Smooth muscle cell (in vitro differentiated cells): Measurements from ENCODE around the gene UBE2C. TPM values are rescaled to one million over a fixed set of nuclear protein-coding genes. Genes with fewer than 3 reads are reported as not detected.

ENCODE experiments used
- DNase-seq: peaks from one replicate; lab custom pipeline; 2025; ENCODE audit not compliant: unreplicated experiment; lab: John Stamatoyannopoulos, UW
- H2AFZ ChIP-seq: fragments of 200-600 bp; sonication (generic); 2 replicates; pipeline ENCODE4 v1.6.0; 2016; ENCODE audit warnings: antibody characterized with exemption, low read depth, mild to moderate bottlenecking
- H3F3A ChIP-seq: fragments of 200-600 bp; sonication (generic); 2 replicates; pipeline ENCODE4 v1.6.0; 2017; ENCODE audit warnings: antibody characterized with exemption, low read depth
- H3K27ac ChIP-seq: fragments of 200-600 bp; sonication (generic); 2 replicates; pipeline ENCODE4 v1.5.1; 2016; ENCODE audit warnings: low read depth, mild to moderate bottlenecking
- H3K27me3 ChIP-seq: fragments of 200-600 bp; sonication (generic); 2 replicates; pipeline ENCODE4 v1.6.1; 2016; ENCODE audit warnings: low read depth, mild to moderate bottlenecking
- H3K36me3 ChIP-seq: fragments of 200-600 bp; sonication (generic); 2 replicates; pipeline ENCODE4 v1.5.1; 2016; ENCODE audit warnings: low read depth
- H3K4me1 ChIP-seq: fragments of 200-600 bp; sonication (generic); 2 replicates; pipeline ENCODE4 v1.5.1; 2016; ENCODE audit warnings: low read depth
- H3K4me2 ChIP-seq: fragments of 200-600 bp; sonication (generic); 2 replicates; pipeline ENCODE4 v1.6.0; 2016; ENCODE audit warnings: mild to moderate bottlenecking
- H3K4me3 ChIP-seq: fragments of 200-600 bp; sonication (generic); 2 replicates; pipeline ENCODE4 v1.5.1; 2016; ENCODE audit warnings: mild to moderate bottlenecking
- H3K79me2 ChIP-seq: fragments of 200-600 bp; sonication (generic); 2 replicates; pipeline ENCODE4 v1.6.0; 2016; ENCODE audit warnings: low read depth, mild to moderate bottlenecking
- H3K9ac ChIP-seq: fragments of 200-600 bp; sonication (generic); 2 replicates; pipeline ENCODE4 v1.6.0; 2016; ENCODE audit warnings: low read depth
- H3K9me3 ChIP-seq: fragments of 200-600 bp; sonication (generic); replicated peaks from 2 replicates; pipeline ENCODE4 v1.5.1; 2016; ENCODE audit warnings: low read depth
- H4K20me1 ChIP-seq: fragments of 200-600 bp; sonication (generic); 2 replicates; pipeline ENCODE4 v1.6.0; 2016; ENCODE audit warnings: low read depth
- WGBS: methylation state at CpG from one replicate; pipeline ENCODE4 v1.1.7; 2016; ENCODE audit warnings: low lambda C conversion rate; 5-methylcytosine and 5-hydroxymethylcytosine counted together
- polyA plus RNA-seq: library from polyadenylated mRNA; unstranded; fragments of >200 nt; fragmentation: Nextera tagmentation; extraction: Ambion mirVana; gene quantifications from 2 replicates; pipeline ENCODE4 v1.2.1, GENCODE V29; 2016
- total RNA-seq: library from RNA; depleted of rRNA; stranded (reverse); fragments of >200 nt; gene quantifications from 2 replicates; pipeline ENCODE4 v1.2.3, GENCODE V29; 2014
- TF ChIP-seq, protein P1 (sequence below): fragments of 200-600 bp; sonication (generic); IDR thresholded peaks from 2 replicates; pipeline ENCODE4 v1.5.1; 2017; ENCODE audit warnings: borderline replicate concordance, mild to moderate bottlenecking, antibody characterized with exemption; ENCODE audit not compliant: insufficient read depth, poor library complexity, severe bottlenecking

UBE2C gene
- total and polyA plus RNA-seq, 2 experiments from 2014 or later: 35.1 to 66.5 TPM

DNA sequence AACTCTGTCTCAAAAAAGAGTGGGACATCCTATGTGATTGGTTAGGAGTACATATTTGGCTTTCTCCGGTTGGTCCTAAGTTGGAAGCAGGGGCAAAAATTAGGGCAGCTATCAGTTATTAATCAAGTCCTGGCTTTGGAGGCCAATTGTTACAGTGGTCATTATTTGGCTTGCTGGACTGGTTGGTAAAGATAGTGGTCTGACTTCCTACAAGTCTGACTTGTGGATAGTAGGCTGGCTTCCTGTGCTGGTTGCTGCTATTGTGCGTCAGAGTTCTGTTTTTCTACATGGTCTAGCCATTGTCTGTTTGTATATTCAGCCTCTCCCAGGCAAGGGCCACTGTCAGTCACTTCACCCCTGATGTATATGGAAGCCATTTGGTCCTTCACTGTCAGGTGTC is 37.8 kb downstream of the UBE2C start:
- Histone ChIP-seq H3K9ac (no peak overlapping the region), H3F3A (no peaks in the 10 kb centered on the region), H3K27ac (no peak overlapping the region), H3K79me2 (peaks cover 5% of the 10 kb centered on the region), H3K4me2 (no peak overlapping the region), H4K20me1 (no peaks in the 10 kb centered on the region), H3K4me1 (no peaks in the 10 kb centered on the region), H3K4me3 (no peak overlapping the region), H3K27me3 (no peaks in the 10 kb centered on the region), H2AFZ (no peak overlapping the region), H3K9me3 (no peaks in the 10 kb centered on the region), H3K36me3 (no peaks in the 10 kb centered on the region)
- TF ChIP-seq, protein P1, sequence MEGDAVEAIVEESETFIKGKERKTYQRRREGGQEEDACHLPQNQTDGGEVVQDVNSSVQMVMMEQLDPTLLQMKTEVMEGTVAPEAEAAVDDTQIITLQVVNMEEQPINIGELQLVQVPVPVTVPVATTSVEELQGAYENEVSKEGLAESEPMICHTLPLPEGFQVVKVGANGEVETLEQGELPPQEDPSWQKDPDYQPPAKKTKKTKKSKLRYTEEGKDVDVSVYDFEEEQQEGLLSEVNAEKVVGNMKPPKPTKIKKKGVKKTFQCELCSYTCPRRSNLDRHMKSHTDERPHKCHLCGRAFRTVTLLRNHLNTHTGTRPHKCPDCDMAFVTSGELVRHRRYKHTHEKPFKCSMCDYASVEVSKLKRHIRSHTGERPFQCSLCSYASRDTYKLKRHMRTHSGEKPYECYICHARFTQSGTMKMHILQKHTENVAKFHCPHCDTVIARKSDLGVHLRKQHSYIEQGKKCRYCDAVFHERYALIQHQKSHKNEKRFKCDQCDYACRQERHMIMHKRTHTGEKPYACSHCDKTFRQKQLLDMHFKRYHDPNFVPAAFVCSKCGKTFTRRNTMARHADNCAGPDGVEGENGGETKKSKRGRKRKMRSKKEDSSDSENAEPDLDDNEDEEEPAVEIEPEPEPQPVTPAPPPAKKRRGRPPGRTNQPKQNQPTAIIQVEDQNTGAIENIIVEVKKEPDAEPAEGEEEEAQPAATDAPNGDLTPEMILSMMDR: no peak
- DNase-seq: no peak
- 100% methylated on average over 2 of the region's 2 CpGs for WGBS

GRCh38 chr20:45850926-45851325 is 38.5 kb downstream of the UBE2C start:
- Histone ChIP-seq H3F3A (no peaks in the 10 kb centered on the region), H2AFZ (no peak overlapping the region), H4K20me1 (no peaks in the 10 kb centered on the region), H3K27me3 (no peaks in the 10 kb centered on the region), H3K79me2 (peaks cover 11% of the 10 kb centered on the region), H3K4me3 (no peak overlapping the region), H3K4me2 (no peak overlapping the region), H3K4me1 (no peaks in the 10 kb centered on the region), H3K9ac (no peak overlapping the region), H3K9me3 (no peaks in the 10 kb centered on the region), H3K27ac (no peak overlapping the region), H3K36me3 (no peaks in the 10 kb centered on the region)
- TF ChIP-seq, protein P1: no peak
- DNase-seq: no peak
- 43% methylated on average over 1 of the region's 1 CpG for WGBS

DNA sequence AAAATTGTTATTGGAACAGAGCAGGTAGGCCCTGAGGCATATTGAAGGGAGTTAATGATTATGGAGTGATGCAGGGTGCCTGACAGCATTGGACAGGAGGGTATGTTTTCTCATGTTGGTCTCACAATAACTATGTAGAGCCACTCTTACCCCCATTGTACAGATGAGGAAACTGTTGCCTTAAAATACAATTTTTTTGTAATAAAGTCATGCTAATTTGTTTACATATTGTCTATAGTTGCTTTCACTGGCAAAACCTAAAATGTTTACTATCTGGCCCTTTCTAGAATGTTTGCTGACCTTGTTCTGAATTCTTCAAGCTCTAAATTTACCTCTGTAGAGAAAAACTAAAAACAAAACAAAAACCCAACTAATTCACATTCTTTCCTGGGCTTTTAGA is 39.1 kb downstream of the UBE2C start:
- Histone ChIP-seq H3F3A (no peaks in the 10 kb centered on the region), H2AFZ (no peak overlapping the region), H3K36me3 (no peaks in the 10 kb centered on the region), H4K20me1 (no peaks in the 10 kb centered on the region), H3K4me3 (no peak overlapping the region), H3K27ac (no peak overlapping the region), H3K27me3 (no peaks in the 10 kb centered on the region), H3K4me1 (peaks cover 5% of the 10 kb centered on the region), H3K4me2 (no peak overlapping the region), H3K79me2 (peaks cover 17% of the 10 kb centered on the region), H3K9me3 (no peaks in the 10 kb centered on the region), H3K9ac (no peak overlapping the region)
- TF ChIP-seq, protein P1: no peak
- DNase-seq: no peak

- Histone ChIP-seq H3K4me1 (peaks cover 7% of the 10 kb centered on the region), H3K79me2 (peaks cover 21% of the 10 kb centered on the region), H3K4me2 (no peak overlapping the region), H3F3A (no peaks in the 10 kb centered on the region), H3K27ac (no peak overlapping the region), H3K36me3 (no peaks in the 10 kb centered on the region), H3K9ac (no peak overlapping the region), H3K27me3 (no peaks in the 10 kb centered on the region), H3K4me3 (no peak overlapping the region), H4K20me1 (no peaks in the 10 kb centered on the region), H2AFZ (no peak overlapping the region), H3K9me3 (no peaks in the 10 kb centered on the region)
- no peak for DNase-seq
- TF ChIP-seq, protein P1: no peak
- 100% methylated on average over 6 of the region's 6 CpGs for WGBS
These were observed 39.9 kb downstream of the UBE2C start for GRCh38 chr20:45852326-45852725.
